HCT116 (cell line): Measurements from ENCODE around the gene TM7SF3. TPM values are rescaled to one million over a fixed set of nuclear protein-coding genes. Genes with fewer than 3 reads are reported as not detected.

ENCODE experiments used
- ATAC-seq: fragments of 200-7000 bp; cut with Tn5 transposase; 2 replicates; pipeline ENCODE4 v1.9.1; 2020; ENCODE audit warnings: mild to moderate bottlenecking, moderate library complexity
- BruUV-seq: library from RNA; stranded (reverse); fragments of 400-500 nt; replicated peaks from 2 replicates; lab custom pipeline; 2021; lab: Mats Ljungman, UMichigan
- CTCF ChIA-PET: fragments of 300-600 bp; sonication (Branson Sonifier 250); formaldehyde crosslinking; loops from one replicate; lab custom pipeline; 2021; ENCODE audit warnings: antibody characterized with exemption; lab: Charles Lee
- POLR2A ChIA-PET: fragments of 300-600, 350-600 bp; sonication (Branson Sonifier 250); formaldehyde crosslinking; loops from one replicate; lab custom pipeline; 2021; ENCODE audit warnings: antibody characterized with exemption; lab: Charles Lee
- RAD21 ChIA-PET, 2 experiments: fragments of 300-600 bp; sonication (Branson Sonifier 250); formaldehyde crosslinking; loops; one replicate each; lab custom pipeline; 2023; ENCODE audit warnings: low total read pairs in 2 of 2; ENCODE audit not compliant: uncharacterized antibody in 2 of 2, unreplicated experiment in 2 of 2, low non-redundant PET in 1 of 2; lab: Charles Lee
- DNase-seq: peaks from one replicate; pipeline ENCODE4 v3.0.0-alpha.2; 2010; ENCODE audit warnings: low read depth, low spot score
- H2AFZ ChIP-seq: fragments of 200-600 bp; shearing (Covaris generic), sonication (generic); 2 replicates; pipeline ENCODE4 v1.6.1; 2017; ENCODE audit warnings: low read depth, mixed run types, mixed read lengths, antibody characterized with exemption, low read length; ENCODE audit not compliant: poor library complexity, severe bottlenecking
- H3K27ac ChIP-seq: 2 replicates; pipeline ENCODE4 v1.5.1; 2012; ENCODE audit warnings: low read depth, low read length
- H3K27me3 ChIP-seq: fragments of 200-600 bp; sonication (generic); 2 replicates; pipeline ENCODE4 v1.6.1; 2016; ENCODE audit warnings: mixed run types, low read length, mixed read lengths; ENCODE audit not compliant: insufficient read depth
- H3K36me3 ChIP-seq, 2 experiments: fragments of 200-500 bp in 1 of 2; fragments of 200-600 bp in 1 of 2; sonication (Bioruptor generic) in 1 of 2; sonication (generic) in 1 of 2; 2 replicates each; pipeline versions ENCODE4 v1.5.1 to v1.6.1; 2014 to 2016; ENCODE audit warnings: low read length in 2 of 2, inconsistent platforms in 1 of 2, mixed read lengths in 1 of 2, mixed run types in 1 of 2; ENCODE audit not compliant: insufficient read depth in 2 of 2, control insufficient read depth in 1 of 2
- H3K4me1 ChIP-seq, 2 experiments: fragments of 200-600 bp in 1 of 2; sonication (generic) in 1 of 2; 2 replicates each; pipeline versions ENCODE4 v1.5.1 to v1.6.1; 2012 to 2017; ENCODE audit warnings: low read length in 2 of 2, inconsistent platforms in 1 of 2, mild to moderate bottlenecking in 1 of 2, mixed read lengths in 1 of 2, mixed run types in 1 of 2, moderate library complexity in 1 of 2; ENCODE audit not compliant: insufficient read depth in 2 of 2, control insufficient read depth in 1 of 2
- H3K4me2 ChIP-seq: fragments of 200-600 bp; sonication (generic); 2 replicates; pipeline ENCODE4 v1.6.1; 2017; ENCODE audit warnings: mixed run types, low read length, mixed read lengths
- H3K4me3 ChIP-seq, 2 experiments: fragments of 200-600 bp in 1 of 2; sonication (generic) in 1 of 2; replicated peaks in 1 of 2; 2 replicates each; pipeline ENCODE4 v1.5.1; 2011 to 2016; ENCODE audit warnings: low read length in 2 of 2, control low read depth in 1 of 2, low read depth in 1 of 2, mild to moderate bottlenecking in 1 of 2, mixed read lengths in 1 of 2, mixed run types in 1 of 2
- H3K79me2 ChIP-seq: fragments of 200-600 bp; sonication (generic); 2 replicates; pipeline ENCODE4 v1.6.1; 2017; ENCODE audit warnings: mild to moderate bottlenecking, mixed run types, low read length, moderate library complexity, mixed read lengths; ENCODE audit not compliant: insufficient read depth
- H3K9ac ChIP-seq: fragments of 200-600 bp; sonication (generic); 2 replicates; pipeline ENCODE4 v1.6.1; 2016; ENCODE audit warnings: low read length, mixed read lengths
- H3K9me2 ChIP-seq: fragments of 200-600 bp; sonication (generic), shearing (Covaris generic); 2 replicates; pipeline ENCODE4 v1.6.1; 2017; ENCODE audit warnings: mixed run types, mild to moderate bottlenecking, moderate library complexity; ENCODE audit not compliant: insufficient read depth
- H3K9me3 ChIP-seq, 2 experiments: fragments of 200-500 bp in 1 of 2; fragments of 200-600 bp in 1 of 2; sonication (Bioruptor generic) in 1 of 2; sonication (generic) in 1 of 2; 2 replicates each; pipeline ENCODE4 v1.6.1; 2014 to 2017; ENCODE audit warnings: low read length in 2 of 2, mixed read lengths in 2 of 2, inconsistent platforms in 1 of 2, low read depth in 1 of 2, mild to moderate bottlenecking in 1 of 2, mixed run types in 1 of 2, moderate library complexity in 1 of 2; ENCODE audit not compliant: control insufficient read depth in 1 of 2, insufficient read depth in 1 of 2
- H4K20me1 ChIP-seq: fragments of 200-600 bp; sonication (generic), shearing (Covaris generic); 2 replicates; pipeline ENCODE4 v1.6.1; 2017; ENCODE audit warnings: mixed run types, mild to moderate bottlenecking, moderate library complexity; ENCODE audit not compliant: insufficient read depth
- ATF3 ChIP-seq: IDR thresholded peaks from 2 replicates; pipeline ENCODE4 v1.6.1; 2012
- CBX3 ChIP-seq: IDR thresholded peaks from 2 replicates; pipeline ENCODE4 v1.6.1; 2012; ENCODE audit warnings: low read depth
- CEBPB ChIP-seq: IDR thresholded peaks from 2 replicates; pipeline ENCODE4 v1.6.1; 2012; ENCODE audit warnings: low read depth
- ELF1 ChIP-seq: IDR thresholded peaks from 2 replicates; pipeline ENCODE4 v1.6.1; 2012; ENCODE audit warnings: low read depth, borderline replicate concordance
- EZH2 ChIP-seq: fragments of 200-600 bp; sonication (generic); IDR thresholded peaks from 2 replicates; pipeline ENCODE4 v1.6.1; 2017; ENCODE audit warnings: antibody characterized with exemption, mixed run types
- FOSL1 ChIP-seq: IDR thresholded peaks from 2 replicates; pipeline ENCODE4 v1.6.1; 2012; ENCODE audit warnings: low read depth
- JUND ChIP-seq: IDR thresholded peaks from 2 replicates; pipeline ENCODE4 v1.6.1; 2012
- MAX ChIP-seq: IDR thresholded peaks from 2 replicates; pipeline ENCODE4 v1.6.1; 2012
- POLR2A ChIP-seq: IDR thresholded peaks from 2 replicates; pipeline ENCODE4 v1.7.0; 2011; ENCODE audit warnings: borderline replicate concordance; ENCODE audit not compliant: insufficient read depth, insufficient read length; ENCODE audit errors: extremely low read depth
- POLR2AphosphoS5 ChIP-seq: IDR thresholded peaks from 2 replicates; pipeline ENCODE4 v1.6.1; 2011; ENCODE audit warnings: mild to moderate bottlenecking, low read depth, low read length, moderate library complexity
- REST ChIP-seq: IDR thresholded peaks from 2 replicates; pipeline ENCODE4 v1.6.1; 2012; ENCODE audit warnings: low read depth
- SIN3A ChIP-seq: IDR thresholded peaks from 2 replicates; pipeline ENCODE4 v1.6.1; 2012; ENCODE audit warnings: low read depth
- TCF7L2 ChIP-seq: IDR thresholded peaks from 2 replicates; pipeline ENCODE4 v1.7.0; 2011; ENCODE audit warnings: borderline replicate concordance, inconsistent platforms; ENCODE audit not compliant: insufficient read depth, insufficient read length; ENCODE audit errors: extremely low read depth
- YY1 ChIP-seq: IDR thresholded peaks from 2 replicates; pipeline ENCODE4 v1.6.1; 2011; ENCODE audit warnings: low read length, low read depth, moderate library complexity, mild to moderate bottlenecking; ENCODE audit not compliant: insufficient replicate concordance; ENCODE audit errors: extremely low read depth
- ZNF274 ChIP-seq: fragments of 200-500 bp; sonication (Bioruptor generic); IDR thresholded peaks from 2 replicates; pipeline ENCODE4 v1.6.1; 2014; ENCODE audit warnings: mild to moderate bottlenecking, low read depth, low read length, inconsistent platforms
- intact Hi-C: fragments of 100-400 bp; cut with micrococcal nuclease; formaldehyde crosslinking; loops from 2 replicates; pipeline ENCODE4 v1.10.0; 2022
- total RNA-seq: library from RNA; stranded (reverse); gene quantifications from one replicate; pipeline ENCODE4 v1.2.1, GENCODE V29; 2021; ENCODE audit not compliant: unreplicated experiment

TM7SF3 gene
- total RNA-seq, 1 experiment from 2014 or later = 46.5 TPM

- CTCF ChIA-PET = no interaction called here
- ATAC-seq (no peak), DNase-seq (no peak)
- POLR2A ChIA-PET = no interaction called here
- H3K9me3 ChIP-seq = no peaks in the 10 kb centered on the region
- no peaks in the 10 kb centered on the region for H4K20me1 ChIP-seq
- no peaks in the 10 kb centered on the region; the same call in 1 of the 2 replicates for H3K79me2 ChIP-seq
- H3K9me2 ChIP-seq = no peaks in the 10 kb centered on the region
- intact Hi-C loops = no loop called here
- no peaks in the 10 kb centered on the region for H3K36me3 ChIP-seq
- no peaks in the 10 kb centered on the region for H3K4me1 ChIP-seq
- H3K4me2 ChIP-seq = no peak overlapping the region
- no peaks in the 10 kb centered on the region for H3K27me3 ChIP-seq
- BruUV-seq = no TSS peak
- no peak overlapping the region for H3K27ac ChIP-seq
- TF ChIP-seq EZH2 = no peak
- no peak for TF ChIP-seq ZNF274
- no peak for TF ChIP-seq CBX3
- no peak for TF ChIP-seq TCF7L2
- TF ChIP-seq YY1 = no peak
- no peak for TF ChIP-seq ELF1
- no peak for TF ChIP-seq MAX
- no peak for TF ChIP-seq POLR2AphosphoS5
- TF ChIP-seq CEBPB = no peak
- no peak for TF ChIP-seq REST
- no peak for TF ChIP-seq JUND
- no peak for TF ChIP-seq SIN3A
- TF ChIP-seq FOSL1 = no peak
- no peak for TF ChIP-seq ATF3
- no peak for TF ChIP-seq POLR2A
- no peak overlapping the region for H3K4me3 ChIP-seq
- RAD21 ChIA-PET = no interaction called here
- no peak overlapping the region for H2AFZ ChIP-seq
- H3K9ac ChIP-seq = no peak overlapping the region
Observed at GRCh38 chr12:26987634-26988424, 26.4 kb downstream of the TM7SF3 start.
